Hepatocyte (in vitro differentiated cells): ENCODE measurements around the gene CCER1. TPM values are rescaled to one million over a fixed set of nuclear protein-coding genes. Genes with fewer than 3 reads are reported as not detected.

Experiments used
- DNase-seq: peaks from one replicate; pipeline ENCODE4 v3.0.0-alpha.2; 2016; ENCODE audit warnings: low spot score
- H2AFZ ChIP-seq: fragments of 200-600 bp; sonication (generic); 2 replicates; pipeline ENCODE4 v1.6.0; 2016; ENCODE audit warnings: antibody characterized with exemption, mild to moderate bottlenecking
- H3K27ac ChIP-seq: fragments of 200-600 bp; sonication (generic); 2 replicates; pipeline ENCODE4 v1.5.1; 2016; ENCODE audit warnings: mild to moderate bottlenecking
- H3K27me3 ChIP-seq: fragments of 200-600 bp; sonication (generic); 2 replicates; pipeline ENCODE4 v1.6.1; 2016
- H3K36me3 ChIP-seq: fragments of 200-600 bp; sonication (generic); replicated peaks from 2 replicates; pipeline ENCODE4 v1.5.1; 2016; ENCODE audit warnings: low read depth; ENCODE audit not compliant: insufficient read depth
- H3K4me1 ChIP-seq: fragments of 200-600 bp; sonication (generic); 2 replicates; pipeline ENCODE4 v1.5.1; 2016; ENCODE audit warnings: mild to moderate bottlenecking, moderate library complexity; ENCODE audit not compliant: insufficient read depth
- H3K4me2 ChIP-seq: fragments of 200-600 bp; sonication (generic); 2 replicates; pipeline ENCODE4 v1.6.0; 2016
- H3K4me3 ChIP-seq: fragments of 200-600 bp; sonication (generic); 2 replicates; pipeline ENCODE4 v1.5.1; 2016; ENCODE audit warnings: mild to moderate bottlenecking
- H3K79me2 ChIP-seq: fragments of 200-600 bp; sonication (generic); 2 replicates; pipeline ENCODE4 v1.6.0; 2017; ENCODE audit warnings: mild to moderate bottlenecking
- H3K9me2 ChIP-seq: fragments of 200-600 bp; sonication (generic); replicated peaks from 2 replicates; pipeline ENCODE4 v1.6.0; 2017; ENCODE audit warnings: mild to moderate bottlenecking; ENCODE audit not compliant: insufficient read depth
- H3K9me3 ChIP-seq: fragments of 200-600 bp; sonication (generic); 2 replicates; pipeline ENCODE4 v1.5.1; 2016; ENCODE audit warnings: low read depth, mild to moderate bottlenecking
- H4K20me1 ChIP-seq: fragments of 200-600 bp; sonication (generic); 2 replicates; pipeline ENCODE4 v1.6.0; 2016; ENCODE audit warnings: mild to moderate bottlenecking; ENCODE audit not compliant: insufficient read depth, poor library complexity, severe bottlenecking
- CTCF ChIP-seq: fragments of 200-600 bp; sonication (generic); IDR thresholded peaks from 2 replicates; pipeline ENCODE4 v1.5.1; 2016; ENCODE audit warnings: antibody characterized with exemption, mild to moderate bottlenecking; ENCODE audit not compliant: poor library complexity
- EZH2 ChIP-seq: fragments of 200-600 bp; sonication (generic); IDR thresholded peaks from 2 replicates; pipeline ENCODE4 v1.6.1; 2016; ENCODE audit warnings: antibody characterized with exemption, mild to moderate bottlenecking, borderline replicate concordance
- EZH2phosphoT487 ChIP-seq: fragments of 200-600 bp; sonication (generic); IDR thresholded peaks from one replicate; pipeline ENCODE4 v1.6.1; 2018; ENCODE audit warnings: antibody characterized with exemption, mild to moderate bottlenecking, low read depth, moderate library complexity; ENCODE audit not compliant: unreplicated experiment, severe bottlenecking
- WGBS: methylation state at CpG from one replicate; pipeline ENCODE4 v1.1.6; 2016; ENCODE audit warnings: low lambda C conversion rate; ENCODE audit errors: missing lambda C conversion rate; 5-methylcytosine and 5-hydroxymethylcytosine counted together
- polyA plus RNA-seq: library from polyadenylated mRNA; unstranded; fragments of >200 nt; fragmentation: Nextera tagmentation; extraction: Ambion mirVana; gene quantifications from 2 replicates; pipeline ENCODE4 v1.2.1, GENCODE V29; 2016
- total RNA-seq: library from RNA; depleted of rRNA; stranded (reverse); fragments of >200 nt; gene quantifications from 2 replicates; pipeline ENCODE4 v1.2.3, GENCODE V29; 2014

The CCER1 gene
- total and polyA plus RNA-seq, 2 experiments from 2014 or later, result not detected

GRCh38 chr12:90959538-90960139, 4.7 kb upstream of the CCER1 start:
- H3K27ac ChIP-seq, result no peak overlapping the region
- under 1% methylated on average over 4 of the region's 4 CpGs for WGBS

GRCh38 chr12:90959032-90959431, 4.1 kb upstream of the CCER1 start:
- no peak overlapping the region for H2AFZ ChIP-seq
- no peaks in the 10 kb centered on the region for H3K79me2 ChIP-seq
- no peaks in the 10 kb centered on the region for H4K20me1 ChIP-seq
- H3K4me1 ChIP-seq, result no peaks in the 10 kb centered on the region
- no peak for DNase-seq
- TF ChIP-seq EZH2phosphoT487, result no peak
- peak; percentile 39 for TF ChIP-seq CTCF
- H3K9me3 ChIP-seq, result no peaks in the 10 kb centered on the region
- 67% methylated on average over 4 of the region's 4 CpGs for WGBS
- H3K27me3 ChIP-seq, result no peaks in the 10 kb centered on the region
- H3K36me3 ChIP-seq, result no peaks in the 10 kb centered on the region
- no peaks in the 10 kb centered on the region for H3K9me2 ChIP-seq
- no peak overlapping the region for H3K4me2 ChIP-seq
- no peak overlapping the region for H3K27ac ChIP-seq
- H3K4me3 ChIP-seq, result no peak overlapping the region

More at GRCh38 chr12:90959538-90960139, 4.7 kb upstream of the CCER1 start:
- Histone ChIP-seq H3K36me3 (no peaks in the 10 kb centered on the region), H3K9me2 (no peaks in the 10 kb centered on the region), H2AFZ (no peak overlapping the region), H3K4me1 (no peaks in the 10 kb centered on the region), H3K79me2 (no peaks in the 10 kb centered on the region), H3K4me3 (no peak overlapping the region), H4K20me1 (no peaks in the 10 kb centered on the region), H3K9me3 (no peaks in the 10 kb centered on the region), H3K27me3 (no peaks in the 10 kb centered on the region), H3K4me2 (no peak overlapping the region)
- TF ChIP-seq CTCF, result peak; percentile 75
- TF ChIP-seq EZH2phosphoT487, result no peak
- DNase-seq, result peak; percentile 73

GRCh38 chr12:90958347-90958746, 3.4 kb upstream of the CCER1 start:
- Histone ChIP-seq H3K9me2 (no peaks in the 10 kb centered on the region), H3K9me3 (no peaks in the 10 kb centered on the region), H3K27me3 (no peaks in the 10 kb centered on the region), H3K4me1 (no peaks in the 10 kb centered on the region), H3K4me3 (no peak overlapping the region), H3K27ac (no peak overlapping the region), H3K79me2 (no peaks in the 10 kb centered on the region), H4K20me1 (no peaks in the 10 kb centered on the region), H3K4me2 (no peak overlapping the region), H2AFZ (no peak overlapping the region), H3K36me3 (no peaks in the 10 kb centered on the region)
- TF ChIP-seq EZH2 (no peak), CTCF (no peak), EZH2phosphoT487 (no peak)
- 63% methylated on average over 3 of the region's 3 CpGs for WGBS
- no peak for DNase-seq

- DNase-seq, result no peak
Observed at GRCh38 chr12:90954428-90954827, 548 bp downstream of the CCER1 start.

More at GRCh38 chr12:90954428-90954827, 548 bp downstream of the CCER1 start:
- Histone ChIP-seq H3K27me3 (no peaks in the 10 kb centered on the region), H4K20me1 (no peaks in the 10 kb centered on the region), H3K79me2 (no peaks in the 10 kb centered on the region), H2AFZ (no peak overlapping the region), H3K4me2 (no peak overlapping the region), H3K4me1 (no peaks in the 10 kb centered on the region), H3K9me2 (no peaks in the 10 kb centered on the region), H3K36me3 (no peaks in the 10 kb centered on the region), H3K4me3 (no peak overlapping the region), H3K27ac (no peak overlapping the region), H3K9me3 (no peaks in the 10 kb centered on the region)
- no peak for TF ChIP-seq EZH2
- TF ChIP-seq CTCF, result no peak
- TF ChIP-seq EZH2phosphoT487, result no peak
- 99% methylated on average over 17 of the region's 25 CpGs for WGBS
